Measurements from ENCODE around the gene PPP1R2C.

The PPP1R2C gene

GRCh38 chrX:42778096-42778495 is at the start of gene PPP1R2C:
Gene PPP1R2C, minus strand, starts transcription at chrX:42778163. Its CDS starts 84 bp downstream, at chrX:42778079.
- no peak within 1 kb of the TSS for H3K4me3 ChIP-seq (ENCODE audit: low read length)
- no peak within 1 kb of the TSS for H3K27ac ChIP-seq (ENCODE audit: low read length)
- no peaks in the 10 kb centered on the region for H3K27me3 ChIP-seq (replicated peaks; ENCODE audit: insufficient read depth, low read length)
- H3K36me3 ChIP-seq (replicated peaks; ENCODE audit: insufficient read depth, low read length), result no peaks in the 10 kb centered on the region
- no peak within 1 kb of the TSS for H3K9ac ChIP-seq (ENCODE audit: low read length)
- no peaks in the 10 kb centered on the region for H3K9me3 ChIP-seq (replicated peaks; ENCODE audit: insufficient read depth, low read length)
- no peaks in the 10 kb centered on the region for H3F3A ChIP-seq (ENCODE audit: insufficient read depth, low read length)
- H3K79me2 ChIP-seq (ENCODE audit: low read length), result no peaks in the 10 kb centered on the region
- no peak within 1 kb of the TSS for H3K4me2 ChIP-seq (ENCODE audit: low read depth, low read length)
- no peaks in the 10 kb centered on the region for H4K20me1 ChIP-seq (ENCODE audit: insufficient read depth, low read length)
- no peak within 1 kb of the TSS for H2AFZ ChIP-seq (ENCODE audit: low read length)
- H3K9me2 ChIP-seq (replicated peaks; ENCODE audit: insufficient read depth, low read length), result no peaks in the 10 kb centered on the region
- H3K4me1 ChIP-seq (ENCODE audit: low read length), result no peaks in the 10 kb centered on the region
- DNase-seq, result no peak
- no peak for TF ChIP-seq CTCF (IDR thresholded peaks at IDR 0.05; ENCODE audit: low read length)
- TF ChIP-seq EZH2 (optimal IDR thresholded peaks at IDR 0.05; ENCODE audit: low read depth, low read length), result no peak
- no peak for TF ChIP-seq EZH2phosphoT487 (IDR thresholded peaks at IDR 0.05; ENCODE audit: low read length)

DNA sequence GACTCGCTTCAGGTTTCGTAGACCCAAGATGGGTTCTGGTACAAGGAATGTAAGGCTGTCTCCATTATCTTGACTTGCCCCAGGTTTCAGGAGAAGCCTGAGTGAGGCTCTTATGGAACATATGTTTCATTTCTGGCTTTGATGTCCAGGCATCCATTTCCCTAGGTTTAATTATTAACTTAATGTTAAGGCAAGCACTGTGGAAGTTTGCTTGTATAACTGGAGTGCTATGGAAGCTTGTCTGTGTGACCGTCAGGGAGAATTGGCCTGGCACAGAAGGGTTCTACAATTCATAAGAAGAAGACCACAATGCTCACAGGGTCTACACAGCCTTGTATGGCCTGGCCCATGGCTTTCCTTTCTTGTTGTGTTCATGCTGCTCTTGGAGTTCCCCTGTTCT is 47.2 kb upstream of the PPP1R2C start:
- DNase-seq, result no peak
- Histone ChIP-seq H3K27me3 (replicated peaks; ENCODE audit: insufficient read depth, low read length) (no peaks in the 10 kb centered on the region), H3K27ac (ENCODE audit: low read length) (no peak overlapping the region), H3K4me3 (ENCODE audit: low read length) (no peak overlapping the region), H3K4me2 (ENCODE audit: low read depth, low read length) (no peak overlapping the region), H3K79me2 (ENCODE audit: low read length) (no peaks in the 10 kb centered on the region), H3K9me3 (replicated peaks; ENCODE audit: insufficient read depth, low read length) (no peaks in the 10 kb centered on the region), H3K9me2 (replicated peaks; ENCODE audit: insufficient read depth, low read length) (no peaks in the 10 kb centered on the region), H3K36me3 (replicated peaks; ENCODE audit: insufficient read depth, low read length) (no peaks in the 10 kb centered on the region), H3K4me1 (ENCODE audit: low read length) (no peaks in the 10 kb centered on the region), H3F3A (ENCODE audit: insufficient read depth, low read length) (no peaks in the 10 kb centered on the region), H3K9ac (ENCODE audit: low read length) (no peak overlapping the region), H2AFZ (ENCODE audit: low read length) (no peak overlapping the region), H4K20me1 (ENCODE audit: insufficient read depth, low read length) (no peaks in the 10 kb centered on the region)
- TF ChIP-seq EZH2phosphoT487 (IDR thresholded peaks at IDR 0.05; ENCODE audit: low read length), result no peak
- no peak for TF ChIP-seq CTCF (IDR thresholded peaks at IDR 0.05; ENCODE audit: low read length)
- no peak for TF ChIP-seq EZH2 (optimal IDR thresholded peaks at IDR 0.05; ENCODE audit: low read depth, low read length)

DNA sequence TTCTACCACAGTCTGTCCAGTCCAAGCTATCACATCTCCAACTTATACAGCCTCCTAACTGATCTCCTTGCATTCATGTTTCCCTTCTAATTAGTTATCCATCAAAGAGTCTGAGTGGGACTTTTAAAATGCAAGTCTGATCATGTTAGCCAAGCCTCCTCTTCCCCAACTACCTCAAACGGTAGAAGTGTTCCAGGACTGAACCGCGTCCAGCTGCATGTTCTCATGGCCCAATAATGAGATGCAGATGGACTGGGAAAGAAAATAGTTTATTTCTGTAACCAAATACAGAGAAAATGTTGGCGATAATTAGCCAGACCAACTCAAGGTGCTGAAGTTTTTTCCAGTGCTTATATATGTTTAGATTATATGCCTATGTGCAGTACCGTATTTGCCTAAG is 46.6 kb upstream of the PPP1R2C start:
- Histone ChIP-seq H3K9ac (ENCODE audit: low read length) (no peak overlapping the region), H2AFZ (ENCODE audit: low read length) (no peak overlapping the region), H3F3A (ENCODE audit: insufficient read depth, low read length) (no peaks in the 10 kb centered on the region), H3K4me1 (ENCODE audit: low read length) (no peaks in the 10 kb centered on the region), H3K36me3 (replicated peaks; ENCODE audit: insufficient read depth, low read length) (no peaks in the 10 kb centered on the region), H3K27me3 (replicated peaks; ENCODE audit: insufficient read depth, low read length) (no peaks in the 10 kb centered on the region), H3K9me2 (replicated peaks; ENCODE audit: insufficient read depth, low read length) (no peaks in the 10 kb centered on the region), H3K4me2 (ENCODE audit: low read depth, low read length) (no peak overlapping the region), H3K27ac (ENCODE audit: low read length) (no peak overlapping the region), H4K20me1 (ENCODE audit: insufficient read depth, low read length) (no peaks in the 10 kb centered on the region), H3K79me2 (ENCODE audit: low read length) (no peaks in the 10 kb centered on the region), H3K4me3 (ENCODE audit: low read length) (no peak overlapping the region), H3K9me3 (replicated peaks; ENCODE audit: insufficient read depth, low read length) (no peaks in the 10 kb centered on the region)
- TF ChIP-seq EZH2phosphoT487 (IDR thresholded peaks at IDR 0.05; ENCODE audit: low read length) (no peak), EZH2 (optimal IDR thresholded peaks at IDR 0.05; ENCODE audit: low read depth, low read length) (no peak), CTCF (IDR thresholded peaks at IDR 0.05; ENCODE audit: low read length) (no peak)
- DNase-seq, result no peak

All from MM.1S (cell line).